Panc1 (cell line): ENCODE data around the gene SV2C.

Experiments
- CTCF ChIP-seq: fragments of 450-650 bp; IDR thresholded peaks from 2 replicates; pipeline ENCODE4 v1.5.1; 2017; ENCODE audit warnings: mild to moderate bottlenecking
- POLR2AphosphoS5 ChIP-seq: IDR thresholded peaks from 2 replicates; pipeline ENCODE4 v1.6.1; 2012; ENCODE audit warnings: mild to moderate bottlenecking, low read depth, low read length, moderate library complexity
- SIN3A ChIP-seq: IDR thresholded peaks from 2 replicates; pipeline ENCODE4 v1.6.1; 2012; ENCODE audit warnings: low read depth, mild to moderate bottlenecking, low read length, moderate library complexity, borderline replicate concordance; ENCODE audit not compliant: insufficient read depth

- TF ChIP-seq CTCF (no peak), POLR2AphosphoS5 (no peak), SIN3A (no peak)
These were observed 250.4 kb downstream of the SV2C start for GRCh38 chr5:76333571-76333970.
